KMS-11 (cell line): ENCODE measurements around the gene GRXCR2.
"Not testable (repeated sequence)": the region's sequence is repeated elsewhere in the genome, so short reads cannot be mapped to it uniquely, and the experiment has no call there.

ENCODE experiments used
- H2AFZ ChIP-seq: fragments of 200-600 bp; sonication (generic); 2 replicates; pipeline ENCODE4 v1.6.1; 2016; ENCODE audit warnings: antibody characterized with exemption, mixed run types, low read depth
- H3K27ac ChIP-seq: fragments of 200-600 bp; sonication (generic); 2 replicates; pipeline ENCODE4 v1.6.1; 2016; ENCODE audit warnings: mild to moderate bottlenecking, mixed run types
- H3K27me3 ChIP-seq: fragments of 200-600 bp; sonication (generic); 2 replicates; pipeline ENCODE4 v1.6.1; 2017; ENCODE audit warnings: mild to moderate bottlenecking, low read depth, mixed run types, moderate library complexity; ENCODE audit not compliant: insufficient read depth
- H3K36me3 ChIP-seq: fragments of 200-600 bp; sonication (generic); 2 replicates; pipeline ENCODE4 v1.6.1; 2017; ENCODE audit warnings: mild to moderate bottlenecking, mixed run types; ENCODE audit not compliant: insufficient read depth
- H3K4me1 ChIP-seq: fragments of 200-600 bp; sonication (generic); 2 replicates; pipeline ENCODE4 v1.6.1; 2016; ENCODE audit warnings: mild to moderate bottlenecking, low read depth, mixed run types; ENCODE audit not compliant: poor library complexity, severe bottlenecking
- H3K4me2 ChIP-seq: fragments of 200-600 bp; sonication (generic); 2 replicates; pipeline ENCODE4 v1.7.0; 2016; ENCODE audit warnings: mild to moderate bottlenecking, mixed run types
- H3K4me3 ChIP-seq: fragments of 200-600 bp; sonication (generic); IDR thresholded peaks from 2 replicates; pipeline ENCODE4 v1.6.1; 2017; ENCODE audit warnings: low read depth, low read length, mixed read lengths; ENCODE audit not compliant: insufficient read depth
- H3K79me2 ChIP-seq: fragments of 200-600 bp; sonication (generic); 2 replicates; pipeline ENCODE4 v1.6.1; 2016; ENCODE audit warnings: low read depth, mixed run types; ENCODE audit not compliant: insufficient read depth
- H3K9ac ChIP-seq: fragments of 200-600 bp; sonication (generic); 2 replicates; pipeline ENCODE4 v1.6.1; 2016; ENCODE audit warnings: mild to moderate bottlenecking, mixed run types
- H4K20me1 ChIP-seq: fragments of 200-600 bp; sonication (generic); 2 replicates; pipeline ENCODE4 v1.6.1; 2016; ENCODE audit warnings: mild to moderate bottlenecking, mixed run types; ENCODE audit not compliant: insufficient read depth
- TF ChIP-seq, protein P1 (sequence below): fragments of 200-600 bp; sonication (generic); conservative IDR thresholded peaks from 2 replicates; pipeline ENCODE4 v1.6.1; 2017; ENCODE audit warnings: low read depth, mild to moderate bottlenecking, antibody characterized with exemption, low read length, moderate library complexity, mixed read lengths

The GRXCR2 gene

DNA sequence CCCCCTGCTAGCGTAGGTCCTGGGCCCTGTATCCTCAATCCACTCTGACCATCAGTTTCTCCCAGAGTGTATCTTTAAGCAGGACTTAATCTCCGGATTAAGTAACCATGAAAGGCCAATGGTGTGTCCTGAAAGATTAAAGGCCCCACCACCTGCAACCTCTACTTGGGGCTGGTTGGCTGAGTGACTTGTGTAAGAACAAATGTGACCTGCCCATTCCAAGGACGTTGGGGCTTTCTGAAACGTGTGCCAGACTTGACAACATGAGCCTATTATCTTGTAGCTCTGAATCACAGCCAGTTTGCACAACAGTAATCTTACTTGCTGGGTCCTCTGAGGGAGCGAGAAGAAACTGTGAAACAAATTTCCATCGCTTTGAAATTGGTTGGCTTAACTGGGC lies 34.5 kb downstream of the GRXCR2 start:
- Histone ChIP-seq H3K9ac (no peak overlapping the region), H3K36me3 (no peaks in the 10 kb centered on the region), H2AFZ (no peak overlapping the region), H3K27me3 (no peaks in the 10 kb centered on the region), H4K20me1 (no peaks in the 10 kb centered on the region), H3K4me1 (peaks cover 20% of the 10 kb centered on the region), H3K27ac (no peak overlapping the region), H3K4me3 (no peak overlapping the region), H3K4me2 (no peak overlapping the region), H3K79me2 (no peaks in the 10 kb centered on the region)
- TF ChIP-seq, protein P1, sequence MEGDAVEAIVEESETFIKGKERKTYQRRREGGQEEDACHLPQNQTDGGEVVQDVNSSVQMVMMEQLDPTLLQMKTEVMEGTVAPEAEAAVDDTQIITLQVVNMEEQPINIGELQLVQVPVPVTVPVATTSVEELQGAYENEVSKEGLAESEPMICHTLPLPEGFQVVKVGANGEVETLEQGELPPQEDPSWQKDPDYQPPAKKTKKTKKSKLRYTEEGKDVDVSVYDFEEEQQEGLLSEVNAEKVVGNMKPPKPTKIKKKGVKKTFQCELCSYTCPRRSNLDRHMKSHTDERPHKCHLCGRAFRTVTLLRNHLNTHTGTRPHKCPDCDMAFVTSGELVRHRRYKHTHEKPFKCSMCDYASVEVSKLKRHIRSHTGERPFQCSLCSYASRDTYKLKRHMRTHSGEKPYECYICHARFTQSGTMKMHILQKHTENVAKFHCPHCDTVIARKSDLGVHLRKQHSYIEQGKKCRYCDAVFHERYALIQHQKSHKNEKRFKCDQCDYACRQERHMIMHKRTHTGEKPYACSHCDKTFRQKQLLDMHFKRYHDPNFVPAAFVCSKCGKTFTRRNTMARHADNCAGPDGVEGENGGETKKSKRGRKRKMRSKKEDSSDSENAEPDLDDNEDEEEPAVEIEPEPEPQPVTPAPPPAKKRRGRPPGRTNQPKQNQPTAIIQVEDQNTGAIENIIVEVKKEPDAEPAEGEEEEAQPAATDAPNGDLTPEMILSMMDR: no peak

DNA sequence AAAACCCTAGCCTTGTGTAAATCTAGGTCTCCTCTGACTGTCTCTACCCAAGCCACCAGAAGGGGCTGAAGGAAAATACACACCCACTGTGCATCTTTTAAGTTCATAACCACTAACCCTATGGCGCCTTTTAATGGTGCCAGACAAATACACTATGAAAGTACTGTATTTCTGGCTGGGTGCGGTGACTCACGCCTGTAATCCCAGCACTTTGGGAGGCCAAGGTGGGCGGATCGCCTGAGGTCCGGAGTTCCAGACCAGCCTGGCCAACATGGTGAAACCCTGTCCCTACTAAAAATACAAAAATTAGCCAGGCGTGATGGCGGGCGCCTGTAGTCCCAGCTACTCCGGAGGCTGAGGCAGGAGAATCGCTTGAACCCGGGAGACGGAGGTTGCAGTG lies 36.6 kb downstream of the GRXCR2 start:
- H3K36me3 ChIP-seq, H3K4me3 ChIP-seq, H3K9ac ChIP-seq, H4K20me1 ChIP-seq, H3K27ac ChIP-seq, H3K27me3 ChIP-seq, H3K79me2 ChIP-seq: not testable (repeated sequence)
- Histone ChIP-seq H2AFZ (peak overlapping the region; percentile 98; the same call in 1 of the 2 replicates), H3K4me2 (peak overlapping the region; percentile 58; the same call in 1 of the 2 replicates), H3K4me1 (peaks cover 19% of the 10 kb centered on the region)

DNA sequence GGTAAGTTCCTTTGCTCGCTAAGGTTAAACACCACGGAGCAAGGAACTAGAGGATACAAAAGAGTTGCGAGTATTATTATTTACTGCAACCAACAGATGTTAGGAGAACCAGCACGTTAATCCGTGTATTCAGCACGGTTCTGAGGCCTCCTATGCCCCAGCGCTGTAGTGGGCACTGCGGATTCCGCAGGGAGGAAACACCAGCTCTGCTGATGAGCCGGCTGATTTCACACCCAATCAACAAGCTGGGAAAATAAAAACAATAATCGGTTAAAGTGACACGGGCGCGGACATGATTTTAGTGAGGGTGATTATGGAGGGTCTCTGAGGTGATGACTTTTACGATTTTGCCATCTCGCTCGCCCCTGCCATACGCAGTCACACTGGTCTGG lies 37.0 kb downstream of the GRXCR2 start:
- H2AFZ ChIP-seq: peak overlapping the region; percentile 98
- no peak overlapping the region for H3K27ac ChIP-seq
- no peaks in the 10 kb centered on the region for H3K27me3 ChIP-seq
- H3K79me2 ChIP-seq: no peaks in the 10 kb centered on the region
- peak overlapping the region; percentile 77; the same call in 1 of the 2 replicates for H3K9ac ChIP-seq
- H3K4me1 ChIP-seq: peaks cover 15% of the 10 kb centered on the region
- peak overlapping the region; percentile 81 for H3K4me3 ChIP-seq
- no peaks in the 10 kb centered on the region for H3K36me3 ChIP-seq
- H4K20me1 ChIP-seq: no peaks in the 10 kb centered on the region
- TF ChIP-seq, protein P1: no peak
- H3K4me2 ChIP-seq: peak overlapping the region; percentile 58; the same call in 1 of the 2 replicates

DNA sequence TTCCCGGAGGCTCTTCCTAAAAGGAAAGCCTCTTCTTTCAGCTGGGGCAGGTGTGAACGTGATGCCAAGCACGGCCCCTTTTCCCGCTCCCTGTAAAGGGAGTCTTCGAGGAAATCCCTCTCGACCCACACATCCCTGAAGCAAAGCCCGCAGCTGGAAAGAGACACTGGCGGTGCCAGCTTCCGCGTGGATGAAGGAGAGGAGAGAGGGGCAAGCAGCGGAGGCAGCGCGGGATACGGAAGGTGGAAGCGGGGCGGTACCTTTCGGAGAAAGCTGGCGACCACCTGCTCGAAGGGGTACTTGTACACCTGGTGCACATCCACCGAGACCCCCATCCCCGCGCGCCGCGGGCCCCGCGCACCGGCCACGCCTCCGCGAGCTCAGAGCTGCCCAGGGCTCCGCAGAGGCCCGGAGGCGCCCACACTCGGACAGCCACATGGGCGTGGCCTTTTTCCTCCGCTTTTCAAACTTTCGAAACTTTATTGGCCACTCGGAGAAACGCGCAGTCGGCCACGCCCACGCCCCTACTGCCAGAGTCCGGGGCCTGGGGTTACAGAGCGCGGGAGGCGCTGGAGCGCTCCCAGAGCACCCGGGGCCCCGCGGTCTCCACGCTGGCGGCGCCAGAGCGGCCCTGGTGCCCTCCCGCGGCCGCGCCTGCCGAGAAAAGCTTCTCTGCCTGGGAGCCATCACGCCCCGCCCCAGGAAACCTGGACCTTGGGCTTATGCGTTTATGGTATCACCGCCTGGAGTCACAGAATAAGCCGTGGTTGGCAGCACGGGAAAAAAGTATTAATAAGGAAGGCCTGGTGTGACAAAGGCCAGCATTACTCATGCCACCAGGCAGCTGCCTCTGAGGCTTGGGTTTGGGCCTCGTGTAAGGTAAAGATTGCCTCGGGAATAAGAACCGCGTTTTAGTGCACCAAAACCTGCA lies 37.6 kb downstream of the GRXCR2 start, which contains the start of gene PRELID2:
TSS of gene PRELID2 (minus strand) at position 426 of the 931 bp plus-strand sequence. CDS start at position 335, 91 bp downstream.
- H4K20me1 ChIP-seq: no peaks in the 10 kb centered on the region
- peak within 1 kb of the TSS; percentile 98 for H2AFZ ChIP-seq
- TF ChIP-seq, protein P1: no peak
- H3K79me2 ChIP-seq: no peaks in the 10 kb centered on the region
- peak within 1 kb of the TSS; percentile 81 for H3K4me3 ChIP-seq
- peaks cover 13% of the 10 kb centered on the region for H3K4me1 ChIP-seq
- H3K4me2 ChIP-seq: peak within 1 kb of the TSS; percentile 58
- no peaks in the 10 kb centered on the region for H3K36me3 ChIP-seq
- H3K27ac ChIP-seq: no peak within 1 kb of the TSS; the same call in 1 of the 2 replicates
- H3K9ac ChIP-seq: peak within 1 kb of the TSS; percentile 77; the same call in 1 of the 2 replicates
- no peaks in the 10 kb centered on the region for H3K27me3 ChIP-seq

GRCh38 chr5:145834554-145834916 lies 38.3 kb downstream of the GRXCR2 start:
- no peak overlapping the region for H3K27ac ChIP-seq
- no peaks in the 10 kb centered on the region for H4K20me1 ChIP-seq
- H3K27me3 ChIP-seq: no peaks in the 10 kb centered on the region
- H3K9ac ChIP-seq: peak overlapping the region; percentile 77; the same call in 1 of the 2 replicates
- H3K36me3 ChIP-seq: no peaks in the 10 kb centered on the region
- peak overlapping the region; percentile 98 for H2AFZ ChIP-seq
- H3K4me1 ChIP-seq: peaks cover 13% of the 10 kb centered on the region
- peak overlapping the region; percentile 58 for H3K4me2 ChIP-seq
- TF ChIP-seq, protein P1: no peak
- no peak overlapping the region for H3K4me3 ChIP-seq
- H3K79me2 ChIP-seq: no peaks in the 10 kb centered on the region
